ENCODE results near the gene STARD13. TPM values are rescaled to one million over a fixed set of nuclear protein-coding genes. Genes with fewer than 3 reads are reported as not detected.

The STARD13 gene
- total RNA-seq (2022; extraction: Qiagen RNA extraction; ENCODE audit: low read depth), result 3.4 to 5.2 TPM (median 5.0 TPM) in 5 replicates

GRCh38 chr13:33285420-33286124 lies at the start of gene STARD13:
Gene STARD13 (minus strand): TSS chr13:33285755. CDS start chr13:33285638, 117 bp downstream.

